Left ventricle myocardium inferior (tissue), 1 donor: ENCODE measurements around the gene ADA. TPM values are rescaled to one million over a fixed set of nuclear protein-coding genes. Genes with fewer than 3 reads are reported as not detected.
A peak's percentile ranks its signal among the peaks of the same experiment; 100 is the strongest.

Experiments
- DNase-seq: peaks from one replicate; pipeline ENCODE4 v3.0.0-alpha.2; 2020
- H3K27ac ChIP-seq: fragments of 200-600 bp; replicated peaks from 2 replicates; pipeline ENCODE4 v1.8.0; 2021
- H3K27me3 ChIP-seq: fragments of 200-600 bp; 2 replicates; pipeline ENCODE4 v1.8.0; 2021; ENCODE audit warnings: low read depth
- H3K36me3 ChIP-seq: fragments of 200-600 bp; 2 replicates; pipeline ENCODE4 v1.8.0; 2021
- H3K4me1 ChIP-seq: fragments of 200-600 bp; 2 replicates; pipeline ENCODE4 v1.8.0; 2021
- H3K4me3 ChIP-seq: fragments of 200-600 bp; 2 replicates; pipeline ENCODE4 v1.8.0; 2021; ENCODE audit warnings: mild to moderate bottlenecking, moderate library complexity
- H3K9me3 ChIP-seq: fragments of 200-600 bp; replicated peaks from 2 replicates; pipeline ENCODE4 v1.8.0; 2021
- intact Hi-C: fragments of 100-400 bp; cut with micrococcal nuclease; formaldehyde crosslinking; loops from one replicate; pipeline ENCODE4 v1.11.0; 2022
- total RNA-seq: library from RNA; stranded (reverse); fragmentation: NEBNext Ultra II Directional; extraction: Animal tissue kit (Norgen Biotek cat#: 25700); gene quantifications from one replicate; pipeline ENCODE4 v1.2.1, GENCODE V29; 2021
- TF ChIP-seq, protein P1 (sequence below): fragments of 200-600 bp; IDR thresholded peaks from 2 replicates; pipeline ENCODE4 v1.8.0; 2021; ENCODE audit warnings: antibody characterized with exemption, mild to moderate bottlenecking, borderline replicate concordance
- donor health status: DM: no; HTN: yes; CAD: no; lungs with severe emphysema.

ADA gene
- total RNA-seq, 1 donor from 2014 or later = 6.7 TPM

GRCh38 chr20:44690781-44691423 is 39.4 kb upstream of the ADA start:
- H3K4me3 ChIP-seq = no peak overlapping the region
- no peak for DNase-seq
- no peaks in the 10 kb centered on the region for H3K36me3 ChIP-seq
- no peaks in the 10 kb centered on the region for H3K27me3 ChIP-seq
- TF ChIP-seq, protein P1, sequence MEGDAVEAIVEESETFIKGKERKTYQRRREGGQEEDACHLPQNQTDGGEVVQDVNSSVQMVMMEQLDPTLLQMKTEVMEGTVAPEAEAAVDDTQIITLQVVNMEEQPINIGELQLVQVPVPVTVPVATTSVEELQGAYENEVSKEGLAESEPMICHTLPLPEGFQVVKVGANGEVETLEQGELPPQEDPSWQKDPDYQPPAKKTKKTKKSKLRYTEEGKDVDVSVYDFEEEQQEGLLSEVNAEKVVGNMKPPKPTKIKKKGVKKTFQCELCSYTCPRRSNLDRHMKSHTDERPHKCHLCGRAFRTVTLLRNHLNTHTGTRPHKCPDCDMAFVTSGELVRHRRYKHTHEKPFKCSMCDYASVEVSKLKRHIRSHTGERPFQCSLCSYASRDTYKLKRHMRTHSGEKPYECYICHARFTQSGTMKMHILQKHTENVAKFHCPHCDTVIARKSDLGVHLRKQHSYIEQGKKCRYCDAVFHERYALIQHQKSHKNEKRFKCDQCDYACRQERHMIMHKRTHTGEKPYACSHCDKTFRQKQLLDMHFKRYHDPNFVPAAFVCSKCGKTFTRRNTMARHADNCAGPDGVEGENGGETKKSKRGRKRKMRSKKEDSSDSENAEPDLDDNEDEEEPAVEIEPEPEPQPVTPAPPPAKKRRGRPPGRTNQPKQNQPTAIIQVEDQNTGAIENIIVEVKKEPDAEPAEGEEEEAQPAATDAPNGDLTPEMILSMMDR = no peak
- peaks cover 73% of the 10 kb centered on the region for H3K4me1 ChIP-seq
- H3K9me3 ChIP-seq = peaks cover 3% of the 10 kb centered on the region
- intact Hi-C loops = no loop called here
- H3K27ac ChIP-seq = peak overlapping the region; percentile 91

- TF ChIP-seq, protein P1 = no peak
- Histone ChIP-seq H3K27me3 (no peaks in the 10 kb centered on the region), H3K4me3 (no peak overlapping the region), H3K9me3 (peaks cover 3% of the 10 kb centered on the region), H3K4me1 (peaks cover 71% of the 10 kb centered on the region), H3K36me3 (no peaks in the 10 kb centered on the region), H3K27ac (peak overlapping the region; percentile 91)
- intact Hi-C loops = loop anchor here (5.0 to 10.0 kb wide), 2 partner anchors 177 to 305 kb away; no protein-coding TSS in a partner anchor
- DNase-seq = no peak
Observed at GRCh38 chr20:44689809-44690208, 38.3 kb upstream of the ADA start.

GRCh38 chr20:44688053-44688625 is 36.6 kb upstream of the ADA start:
- TF ChIP-seq, protein P1 = peak; percentile 23
- no peak for DNase-seq
- no peaks in the 10 kb centered on the region for H3K36me3 ChIP-seq
- peaks cover 59% of the 10 kb centered on the region for H3K4me1 ChIP-seq
- H3K9me3 ChIP-seq = peaks cover 3% of the 10 kb centered on the region
- peak overlapping the region; percentile 21 for H3K27ac ChIP-seq
- H3K27me3 ChIP-seq = no peaks in the 10 kb centered on the region
- H3K4me3 ChIP-seq = no peak overlapping the region
- intact Hi-C loops = loop anchor here (5.0 to 10.0 kb wide), 2 partner anchors 179 to 303 kb away; no protein-coding TSS in a partner anchor

DNA sequence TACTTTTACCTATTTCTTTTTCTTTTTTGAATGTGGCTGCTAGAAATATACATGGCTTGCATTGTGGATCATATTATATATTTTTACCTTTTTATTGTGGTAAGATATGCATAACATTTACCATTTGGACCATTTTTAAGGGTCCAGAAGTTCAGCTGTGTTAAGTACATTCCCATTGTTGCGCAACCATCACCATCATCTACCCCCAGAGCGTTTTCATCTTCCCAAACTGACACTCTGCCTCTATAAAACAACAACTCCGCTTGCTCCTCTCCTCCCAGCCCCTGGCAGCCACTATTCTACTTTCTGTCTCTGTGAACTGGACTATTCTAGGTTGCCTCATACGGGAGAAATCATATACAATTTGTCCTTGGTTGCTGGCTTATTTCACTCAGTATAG is 35.4 kb upstream of the ADA start:
- Histone ChIP-seq H3K4me3 (no peak overlapping the region), H3K27ac (no peak overlapping the region), H3K9me3 (peaks cover 1% of the 10 kb centered on the region), H3K36me3 (no peaks in the 10 kb centered on the region), H3K27me3 (no peaks in the 10 kb centered on the region), H3K4me1 (peaks cover 47% of the 10 kb centered on the region)
- DNase-seq = no peak
- TF ChIP-seq, protein P1 = no peak
- intact Hi-C loops = loop anchor here (5.0 to 10.0 kb wide), 2 partner anchors 180 to 302 kb away; no protein-coding TSS in a partner anchor

DNA sequence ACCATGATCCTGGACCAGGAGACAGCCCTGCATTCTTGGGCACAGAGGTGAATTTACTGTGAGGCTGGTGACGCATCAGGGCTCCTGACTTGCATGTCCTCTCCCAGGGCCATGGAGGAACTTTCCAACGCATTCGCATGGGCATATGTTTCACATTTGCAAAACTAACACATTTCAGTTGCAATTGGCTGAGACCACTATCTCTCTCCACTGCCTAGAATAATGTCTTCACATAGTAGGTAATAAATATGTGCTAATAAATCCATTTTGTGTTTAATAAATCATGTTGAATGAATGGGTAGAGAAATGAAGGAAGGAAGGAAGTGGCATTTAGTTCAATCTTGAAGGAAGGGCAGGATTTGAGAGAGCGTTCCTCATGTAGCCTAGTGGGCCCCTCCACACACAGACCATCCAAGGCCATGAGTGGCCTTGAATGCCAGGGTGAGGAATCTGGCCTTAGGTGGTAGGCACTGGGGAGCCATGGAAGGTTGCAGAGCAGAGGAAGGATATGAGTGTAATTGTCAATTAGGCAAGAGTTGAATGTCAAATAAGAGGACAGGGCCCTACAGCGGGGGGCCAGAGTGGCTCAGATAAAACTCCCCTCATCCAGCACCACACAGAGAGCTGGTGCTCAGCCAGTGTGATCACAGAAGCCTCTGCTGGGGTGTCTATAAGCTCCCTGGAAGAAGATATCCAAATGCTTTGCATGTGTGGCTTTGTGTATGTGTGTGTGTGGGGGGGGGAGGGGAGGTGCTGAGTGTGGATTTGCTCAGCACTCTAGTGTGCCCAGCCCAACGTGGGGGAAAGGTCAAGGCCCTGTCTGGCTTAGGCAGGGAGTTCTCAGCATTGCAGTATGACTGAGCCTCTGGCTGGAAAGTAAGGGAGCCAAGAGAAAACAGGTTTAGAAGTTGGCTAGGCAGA is 32.8 kb upstream of the ADA start:
- DNase-seq = no peak

More for the DNA sequence above, 32.8 kb upstream of the ADA start:
- TF ChIP-seq, protein P1 = no peak
- no peaks in the 10 kb centered on the region for H3K36me3 ChIP-seq
- intact Hi-C loops = loop anchor here (10.0 kb wide), 1 partner anchor 300 kb away; no protein-coding TSS in a partner anchor
- H3K4me3 ChIP-seq = no peak overlapping the region
- H3K27ac ChIP-seq = no peak overlapping the region
- H3K4me1 ChIP-seq = peaks cover 24% of the 10 kb centered on the region
- no peaks in the 10 kb centered on the region for H3K27me3 ChIP-seq
- H3K9me3 ChIP-seq = no peaks in the 10 kb centered on the region
